HG03432 (cell line): ENCODE measurements around the gene SERF2.
"Not testable (repeated sequence)": the region's sequence is repeated elsewhere in the genome, so short reads cannot be mapped to it uniquely, and the experiment has no call there.

Experiments
- ATAC-seq: cut with Tn5 transposase; IDR thresholded peaks from one replicate; pipeline ENCODE4 v1.9.1; 2021; ENCODE audit warnings: mild to moderate bottlenecking, moderate library complexity; ENCODE audit not compliant: unreplicated experiment

SERF2 gene

GRCh38 chr15:43792761-43793476 lies 799 bp downstream of the SERF2 start:
- no peak for ATAC-seq

DNA sequence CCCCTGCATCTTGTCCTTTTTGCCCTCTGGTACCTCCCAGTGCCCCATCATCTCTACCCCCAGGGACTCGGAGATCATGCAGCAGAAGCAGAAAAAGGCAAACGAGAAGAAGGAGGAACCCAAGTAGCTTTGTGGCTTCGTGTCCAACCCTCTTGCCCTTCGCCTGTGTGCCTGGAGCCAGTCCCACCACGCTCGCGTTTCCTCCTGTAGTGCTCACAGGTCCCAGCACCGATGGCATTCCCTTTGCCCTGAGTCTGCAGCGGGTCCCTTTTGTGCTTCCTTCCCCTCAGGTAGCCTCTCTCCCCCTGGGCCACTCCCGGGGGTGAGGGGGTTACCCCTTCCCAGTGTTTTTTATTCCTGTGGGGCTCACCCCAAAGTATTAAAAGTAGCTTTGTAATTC lies 1.5 kb downstream of the SERF2 start:
- ATAC-seq: no peak

- ATAC-seq: no peak
Measured at GRCh38 chr15:43794269-43795037, 2.3 kb downstream of the SERF2 start.

DNA sequence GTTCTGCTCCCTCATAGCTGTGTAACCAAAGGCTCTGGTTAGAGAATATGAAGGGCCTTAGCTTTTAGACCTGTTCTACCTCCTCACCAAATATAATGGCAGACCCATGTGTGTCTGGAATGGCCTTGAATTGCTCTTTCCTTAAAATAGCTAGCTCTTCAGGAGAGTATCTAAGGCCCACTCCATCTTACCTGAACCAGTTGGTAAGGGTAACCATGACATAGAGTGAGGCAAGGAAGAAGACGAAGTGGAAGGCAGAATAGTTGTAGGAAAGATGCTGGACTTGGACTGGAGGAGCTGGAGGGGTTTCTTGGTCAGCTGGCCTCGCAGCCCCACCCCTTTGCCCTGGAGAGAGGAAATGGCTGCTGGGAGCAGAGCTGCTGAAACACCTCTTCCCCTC lies 3.1 kb downstream of the SERF2 start:
- ATAC-seq: no peak

GRCh38 chr15:43795997-43796396 lies 3.9 kb downstream of the SERF2 start:
- ATAC-seq: no peak

- no peak for ATAC-seq
Measured at GRCh38 chr15:43796566-43796965, 4.4 kb downstream of the SERF2 start.

- ATAC-seq: no peak
Measured at GRCh38 chr15:43799209-43799944, 7.3 kb downstream of the SERF2 start.

GRCh38 chr15:43799945-43800285 lies 7.8 kb downstream of the SERF2 start, which contains the start of gene SERINC4:
Gene SERINC4 (minus strand): TSS chr15:43800220. CDS start chr15:43799986, 234 bp downstream.
- no peak for ATAC-seq

- ATAC-seq: peak; percentile 85
Measured at GRCh38 chr15:43800286-43801141, 8.4 kb downstream of the SERF2 start, which contains the start of gene HYPK. Gene HYPK (plus strand): TSS chr15:43800599. CDS start chr15:43800623, 24 bp downstream.

DNA sequence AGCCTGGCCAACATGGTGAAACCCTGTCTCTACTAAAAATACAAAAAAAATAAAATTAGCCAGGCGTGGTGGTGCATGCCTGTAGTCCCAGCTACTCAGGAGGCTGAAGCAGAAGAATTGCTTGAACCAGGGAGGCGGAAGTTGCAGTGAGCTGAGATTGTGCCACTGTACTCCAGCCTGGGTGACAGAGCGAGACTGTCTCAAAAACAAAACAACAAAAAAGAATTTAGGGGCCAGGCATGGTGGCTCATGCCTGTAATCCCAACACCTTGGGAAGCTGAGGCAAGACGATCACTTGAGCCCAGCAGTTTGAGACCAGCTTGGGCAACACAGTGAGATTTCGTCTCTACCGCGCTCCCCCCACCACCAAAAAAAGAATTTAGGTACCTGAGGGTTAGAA lies 10.6 kb downstream of the SERF2 start:
- ATAC-seq: not testable (repeated sequence)

GRCh38 chr15:43808435-43808950 lies 16.4 kb downstream of the SERF2 start:
- ATAC-seq: no peak

- no peak for ATAC-seq
Measured at GRCh38 chr15:43808960-43809678, 17.0 kb downstream of the SERF2 start.

DNA sequence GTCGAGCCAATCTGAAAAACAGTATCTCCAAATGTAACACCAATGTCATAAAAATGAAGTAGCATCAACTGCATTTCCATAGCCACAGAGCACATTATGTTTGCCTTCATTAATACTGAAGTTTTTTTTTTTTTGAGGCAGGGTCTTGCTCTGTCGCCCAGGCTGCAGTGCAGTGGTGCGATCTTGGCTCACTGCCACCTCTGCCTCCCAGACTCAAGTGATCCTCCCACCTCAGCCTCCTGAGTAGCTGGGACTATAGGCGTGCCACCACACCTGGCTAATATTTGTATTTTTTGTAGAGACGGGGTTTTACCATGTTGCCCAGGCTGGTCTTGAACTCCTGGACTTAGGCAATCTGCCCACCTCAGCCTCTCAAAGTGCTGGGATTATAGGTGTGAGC lies 22.9 kb downstream of the SERF2 start:
- not testable (repeated sequence) for ATAC-seq

- no peak for ATAC-seq
Measured at GRCh38 chr15:43821505-43821904, 29.4 kb downstream of the SERF2 start.

DNA sequence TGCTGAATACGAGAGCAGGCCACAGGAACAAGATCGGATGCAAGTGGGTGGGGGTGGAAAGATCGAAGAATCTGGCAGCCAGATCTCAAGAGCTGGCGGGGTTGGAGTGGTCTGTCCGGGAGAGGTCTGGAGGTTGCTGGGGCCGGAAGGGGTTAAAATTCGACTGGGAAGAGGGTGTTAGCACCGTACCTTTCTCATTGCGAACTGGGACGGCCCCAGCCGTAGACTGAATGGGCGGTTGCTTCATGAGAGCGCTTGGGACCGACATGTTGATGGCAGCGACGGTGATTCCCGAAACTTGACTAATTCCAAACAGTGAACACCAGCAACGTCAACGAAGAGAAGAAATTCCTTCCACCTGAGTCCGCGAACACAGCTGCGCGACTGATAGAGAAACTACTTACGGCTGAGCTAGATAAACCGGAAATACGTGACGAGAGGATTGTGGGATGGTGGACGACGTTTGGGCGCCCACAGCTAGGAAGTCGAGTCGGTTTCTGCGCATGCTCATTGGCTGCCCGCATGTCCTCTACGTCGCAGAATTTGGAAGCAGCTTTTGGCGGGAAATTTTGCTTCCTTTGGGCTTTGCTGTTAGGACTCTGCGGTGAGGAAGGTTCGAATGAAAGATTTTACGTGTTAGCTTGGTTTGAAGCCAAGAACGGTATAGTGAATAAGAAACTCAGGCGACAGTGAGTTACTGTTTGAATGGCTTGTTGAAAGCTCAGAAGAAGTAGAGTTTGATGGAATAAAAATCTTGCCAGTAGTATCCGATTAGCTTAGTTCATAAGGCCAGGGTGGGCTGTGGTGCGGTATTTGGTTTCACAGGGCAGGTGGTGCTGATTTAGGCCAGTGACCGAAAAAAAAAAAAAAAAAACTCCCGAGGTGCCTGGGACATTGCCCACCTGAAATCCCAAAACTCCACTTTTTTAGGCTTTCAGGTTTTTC lies 32.5 kb downstream of the SERF2 start, which contains the start of gene MFAP1:
Gene MFAP1 (minus strand): TSS at position 389 of the 945 bp plus-strand sequence. CDS start 121 bp downstream, at position 268.
- peak; percentile 75 for ATAC-seq

GRCh38 chr15:43825305-43825704 lies 33.2 kb downstream of the SERF2 start:
- ATAC-seq: not testable (repeated sequence)

DNA sequence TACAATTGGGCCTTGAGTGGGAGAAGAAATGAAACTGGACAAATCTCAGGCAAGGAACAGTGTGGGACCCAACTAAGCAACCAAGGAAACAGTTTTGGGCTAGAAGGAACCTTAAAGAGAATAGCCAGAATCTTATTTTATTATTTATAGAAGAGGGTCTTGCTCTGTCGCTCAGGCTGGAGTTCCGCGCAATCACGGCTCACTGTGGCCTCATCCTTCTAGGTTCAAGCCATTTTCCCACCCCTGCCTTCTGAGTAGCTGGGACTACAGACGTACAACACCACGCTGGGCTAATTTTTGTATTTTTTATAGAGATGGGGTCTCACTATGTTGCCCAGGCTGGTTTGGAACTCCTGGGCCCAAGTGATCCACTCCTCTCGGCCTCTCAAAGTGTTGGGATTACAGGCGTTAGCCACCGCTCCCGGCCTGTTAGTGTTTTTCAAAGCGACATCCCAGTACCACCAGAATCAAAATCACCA lies 33.9 kb downstream of the SERF2 start:
- no peak for ATAC-seq
